Measurements from ENCODE around the gene DCAF11.

GRCh38 chr14:24132976-24133375, 18.4 kb downstream of the DCAF11 start:
- no peak for TF ChIP-seq CTCF (IDR thresholded peaks at IDR 0.05)
- no peak for TF ChIP-seq POLR2A (IDR thresholded peaks at IDR 0.05)
